ENCODE measurements around the gene KLF12. TPM values are rescaled to one million over a fixed set of nuclear protein-coding genes. Genes with fewer than 3 reads are reported as not detected.

KLF12 gene
- polyA plus RNA-seq, 3 donors, result 0.04 to 1.3 (median 0.38) TPM

GRCh38 chr13:74087357-74087756, 46.8 kb downstream of the KLF12 start:
- H3K27me3 ChIP-seq (ENCODE audit: control insufficient read depth in 2 of 2, insufficient read depth in 2 of 2, low read length in 2 of 2), result no peaks in the 10 kb centered on the region
- H3K9me3 ChIP-seq (replicated peaks in 1 of 2; ENCODE audit: control insufficient read depth in 1 of 2, insufficient read depth in 1 of 2, low read length in 2 of 2), result no peaks in the 10 kb centered on the region
- H3K4me1 Mint-ChIP-seq, result no peaks in the 10 kb centered on the region
- H3K9me3 Mint-ChIP-seq, result peaks cover 0 to 4% (median 0%) of the 10 kb centered on the region in 7 donors
- intact Hi-C loops (cut with micrococcal nuclease), result no loop called here
- no peak overlapping the region for H2AFZ ChIP-seq (ENCODE audit: insufficient read depth, low read depth, low read length, poor library complexity, severe bottlenecking)
- no peak overlapping the region for H3K4me2 ChIP-seq (replicated peaks; ENCODE audit: extremely low read depth, low read length, poor library complexity, severe bottlenecking)
- no peak overlapping the region for H3K4me3 Mint-ChIP-seq
- DNase-seq, result no peak
- H3K27ac Mint-ChIP-seq, result no peak overlapping the region
- TF ChIP-seq CTCF (IDR thresholded peaks at IDR 0.05), result no peak
- H3K9ac ChIP-seq (ENCODE audit: insufficient read depth, low read length, poor library complexity, severe bottlenecking), result no peak overlapping the region
- H4K20me1 ChIP-seq (ENCODE audit: insufficient read depth, low read length), result no peaks in the 10 kb centered on the region
- H3K27me3 Mint-ChIP-seq (ENCODE audit: low read depth in 3 of 3), result no peaks in the 10 kb centered on the region
- H3K27ac ChIP-seq (ENCODE audit: low read depth in 1 of 2, low read length in 2 of 2), result no peak overlapping the region
- 97% methylated on average over 3 of the region's 3 CpGs for WGBS (ENCODE audit: insufficient coverage)
- H3K79me2 ChIP-seq (ENCODE audit: insufficient read depth, low read length), result no peaks in the 10 kb centered on the region
- no peak overlapping the region for H3K4me3 ChIP-seq (replicated peaks in 1 of 3; ENCODE audit: low read depth in 2 of 3, low read length in 3 of 3)
- H3K4me1 ChIP-seq (ENCODE audit: control insufficient read depth in 1 of 2, insufficient read depth in 2 of 2, low read length in 2 of 2), result no peaks in the 10 kb centered on the region
- H3K36me3 Mint-ChIP-seq, result no peaks in the 10 kb centered on the region
- no peaks in the 10 kb centered on the region for H3K36me3 ChIP-seq (replicated peaks in 1 of 2; ENCODE audit: control insufficient read depth in 1 of 2, insufficient read depth in 2 of 2, low read length in 2 of 2)

Data from CD14-positive monocyte (primary cell).